Cardiac fibroblast (primary cell): ENCODE results near the gene PTPN6.

ENCODE experiments used
- DNase-seq, 2 donors: peaks; one replicate each; pipeline versions ENCODE4 v3.0.0 to v3.0.0-alpha.2; 2010; ENCODE audit warnings: low read depth in 2 of 2
- H3K4me3 ChIP-seq, 2 donors: replicated peaks in 1 of 2; 1 replicate in 1 of 2; 2 replicates in 1 of 2; pipeline ENCODE4 v1.5.1; 2011; ENCODE audit warnings: low read depth in 2 of 2, low read length in 2 of 2, mild to moderate bottlenecking in 2 of 2, moderate library complexity in 1 of 2
- CTCF ChIP-seq: IDR thresholded peaks from one replicate; pipeline ENCODE4 v1.5.1; 2011; ENCODE audit warnings: low read depth, mild to moderate bottlenecking, low read length, inconsistent platforms

The PTPN6 gene

DNA sequence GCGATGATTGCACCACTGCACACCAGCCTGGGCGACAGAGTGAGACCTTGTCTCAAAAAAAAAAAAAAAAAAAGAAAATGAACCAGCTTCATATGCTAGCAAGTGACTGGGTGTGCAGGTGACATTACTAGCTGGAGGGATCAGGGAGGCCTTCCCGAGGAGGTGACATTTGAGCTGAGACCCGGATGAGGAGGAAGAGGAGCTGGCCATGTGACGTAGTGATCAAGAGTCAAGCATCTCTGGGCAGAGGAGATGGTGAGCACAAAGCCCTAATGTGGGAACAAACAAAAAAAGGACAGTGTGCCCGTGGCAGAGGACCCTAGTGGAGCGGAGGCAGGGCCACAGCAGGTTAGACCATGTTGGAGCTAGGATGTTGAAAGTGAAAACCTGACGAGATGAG is 3.5 kb upstream of the PTPN6 start:
- no peak for TF ChIP-seq CTCF
- no peak overlapping the region for H3K4me3 ChIP-seq
- no peak for DNase-seq

DNA sequence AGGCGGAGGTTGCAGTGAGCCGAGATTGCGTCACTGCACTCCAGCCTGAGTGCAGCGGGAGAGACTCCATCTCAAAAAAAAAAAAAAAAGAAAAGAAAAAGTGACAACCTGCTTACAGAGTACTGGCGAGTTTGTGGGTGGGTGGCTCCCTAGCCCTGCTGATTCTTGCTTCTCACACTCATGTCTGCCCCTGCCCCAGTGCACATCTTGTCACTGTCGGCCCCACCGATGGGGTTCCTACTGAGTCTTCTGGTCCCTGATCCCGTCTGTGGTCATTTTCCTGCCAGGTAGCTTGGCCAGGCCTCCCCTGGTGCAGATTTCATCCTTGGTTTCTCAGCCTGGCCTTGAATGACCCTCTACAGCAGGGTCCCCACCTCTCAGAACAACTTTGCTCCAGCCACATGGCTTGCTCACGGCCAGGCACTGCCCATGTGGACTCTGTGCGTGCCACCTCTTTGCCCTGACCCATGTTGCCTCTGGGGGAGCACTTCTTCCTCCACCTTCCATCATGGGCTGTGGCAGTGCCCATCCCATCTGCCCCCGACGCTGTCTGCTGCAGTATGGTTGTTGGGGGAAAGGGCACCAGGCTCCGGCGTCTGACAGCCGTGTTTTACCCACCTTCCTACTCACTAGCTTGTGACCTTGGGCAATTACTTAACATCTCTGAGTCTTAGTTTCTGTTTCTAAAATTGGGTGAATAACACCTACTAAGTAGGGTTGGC is 2.1 kb upstream of the PTPN6 start:
- peak; percentile 5 for TF ChIP-seq CTCF

GRCh38 chr12:6950401-6950801 is 755 bp upstream of the PTPN6 start:
- no peak overlapping the region for H3K4me3 ChIP-seq
- DNase-seq: no peak
- TF ChIP-seq CTCF: peak; percentile 35

More for the DNA sequence above, 2.1 kb upstream of the PTPN6 start:
- no peak overlapping the region for H3K4me3 ChIP-seq
- no peak for DNase-seq

GRCh38 chr12:6951551-6952120 is 480 bp downstream of the PTPN6 start:
- TF ChIP-seq CTCF: no peak
- H3K4me3 ChIP-seq: no peak overlapping the region
- DNase-seq: no peak

DNA sequence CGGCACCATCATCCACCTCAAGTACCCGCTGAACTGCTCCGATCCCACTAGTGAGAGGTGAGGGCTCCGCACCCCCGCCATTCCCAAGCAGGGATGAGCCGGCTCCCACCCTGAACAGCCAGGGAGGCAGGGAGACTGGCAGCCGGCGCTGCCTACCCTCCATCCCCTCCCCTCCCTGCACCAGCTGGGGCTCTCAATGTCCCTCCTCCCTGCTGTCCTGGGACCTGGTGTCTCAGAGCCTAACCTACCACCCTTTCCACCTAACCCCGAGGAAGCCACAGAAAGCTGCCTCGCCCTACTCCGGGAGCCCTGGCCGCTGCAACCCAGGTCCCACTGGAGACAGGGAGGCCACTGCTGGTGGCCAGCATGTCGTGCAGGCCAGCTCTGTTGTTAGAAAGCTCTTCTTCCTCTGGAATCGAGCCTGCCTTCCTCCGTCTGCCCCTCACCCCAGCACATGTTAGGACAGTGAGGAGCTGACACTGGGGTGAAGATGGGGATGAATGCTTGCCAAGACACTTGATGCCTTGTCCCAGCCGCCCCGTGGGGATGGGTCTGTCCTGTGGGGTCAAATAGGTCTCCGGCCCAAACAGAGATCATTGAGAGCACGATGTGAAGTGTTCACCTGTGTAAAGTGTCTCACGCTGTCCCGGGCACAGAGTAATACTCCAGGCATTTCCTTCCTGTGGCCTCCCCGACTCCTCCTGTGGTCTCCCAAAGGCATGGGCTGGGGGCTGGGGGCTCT is 1.1 kb downstream of the PTPN6 start:
- H3K4me3 ChIP-seq: no peak overlapping the region
- no peak for DNase-seq
- TF ChIP-seq CTCF: no peak

- no peak for DNase-seq
- H3K4me3 ChIP-seq: no peak overlapping the region
- TF ChIP-seq CTCF: no peak
Observed at GRCh38 chr12:6952863-6953441, 1.8 kb downstream of the PTPN6 start.
